ENCODE results near the gene HSPE1. TPM values are rescaled to one million over a fixed set of nuclear protein-coding genes. Genes with fewer than 3 reads are reported as not detected.
"Not testable (repeated sequence)": the region's sequence is repeated elsewhere in the genome, so short reads cannot be mapped to it uniquely, and the experiment has no call there.

Gene HSPE1
- total RNA-seq, 2 donors from 2014 or later, result 64.9 to 75.0 TPM

- Mint-ChIP-seq H3K36me3 (ENCODE audit: insufficient read depth in 2 of 2) (peaks cover 0 to 15% of the 10 kb centered on the region in 2 donors), H3K4me1 (ENCODE audit: low read depth) (no peaks in the 10 kb centered on the region), H3K27me3 (ENCODE audit: low read depth) (no peaks in the 10 kb centered on the region), H3K27ac (peak overlapping the region; percentile 63), H3K4me3 (no peak overlapping the region), H3K9me3 (no peaks in the 10 kb centered on the region)
- no peak for ATAC-seq (replicated peaks in 1 of 2)
- DNase-seq, result no peak
These were observed 47.2 kb downstream of the HSPE1 start for GRCh38 chr2:197547163-197547900.

GRCh38 chr2:197548582-197548981 lies 48.4 kb downstream of the HSPE1 start:
- ATAC-seq (replicated peaks in 1 of 2), result no peak
- H3K36me3 Mint-ChIP-seq (ENCODE audit: insufficient read depth in 2 of 2), result peaks cover 0 to 10% of the 10 kb centered on the region in 2 donors
- no peak for DNase-seq
- H3K27ac Mint-ChIP-seq, result peak overlapping the region; percentile 68
- no peaks in the 10 kb centered on the region for H3K27me3 Mint-ChIP-seq (ENCODE audit: low read depth)
- no peaks in the 10 kb centered on the region for H3K9me3 Mint-ChIP-seq
- no peaks in the 10 kb centered on the region for H3K4me1 Mint-ChIP-seq (ENCODE audit: low read depth)
- no peak overlapping the region for H3K4me3 Mint-ChIP-seq

DNA sequence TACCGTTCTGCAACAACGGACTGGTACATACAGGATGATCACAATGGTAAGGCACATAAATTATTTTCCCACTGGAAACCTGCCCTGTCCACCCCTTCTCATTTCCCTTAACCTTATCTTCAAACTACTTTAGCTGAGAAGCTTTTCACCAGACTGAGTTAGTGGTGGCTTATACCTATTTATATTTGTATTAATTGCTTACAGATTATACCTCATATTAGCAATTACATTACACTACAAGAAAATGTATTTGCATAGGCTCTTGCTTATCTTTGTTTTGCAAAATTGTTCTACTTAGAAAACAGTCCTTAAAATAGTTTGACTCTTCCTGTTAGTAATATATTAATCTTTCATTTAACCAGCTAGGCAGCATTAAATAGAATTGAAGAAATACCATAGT lies 51.1 kb downstream of the HSPE1 start:
- H3K36me3 Mint-ChIP-seq (ENCODE audit: insufficient read depth in 2 of 2), result peaks cover 0 to 13% of the 10 kb centered on the region in 2 donors
- DNase-seq, result not testable (repeated sequence)

More for the DNA sequence above, 51.1 kb downstream of the HSPE1 start:
- not testable (repeated sequence) for ATAC-seq (replicated peaks in 1 of 2); H3K4me3 Mint-ChIP-seq; H3K27ac Mint-ChIP-seq; H3K27me3 Mint-ChIP-seq (ENCODE audit: low read depth); H3K4me1 Mint-ChIP-seq (ENCODE audit: low read depth); H3K9me3 Mint-ChIP-seq

Other genes with a start within 250 kb of the HSPE1 start
- 100 to 1,000 TPM; 114 to 141 TPM for gene ANKRD44, start 189.6 kb upstream of the HSPE1 start, total RNA-seq
- 100 to 1,000 TPM; 272 to 284 TPM for gene SF3B1, start 65.4 kb upstream of the HSPE1 start, total RNA-seq
- 10 to 100 TPM; 24.0 to 25.6 TPM for gene COQ10B, start 46.8 kb upstream of the HSPE1 start, total RNA-seq
- gene HSPD1, start 539 bp upstream of the HSPE1 start, total RNA-seq, result 100 to 1,000 TPM; 635 to 720 TPM
- gene MOB4, start 15.7 kb downstream of the HSPE1 start, total RNA-seq, result 10 to 100 TPM; 20.9 to 21.6 TPM
- not detected for gene RFTN2, start 175.2 kb downstream of the HSPE1 start, total RNA-seq
- 10 to 100 TPM in 1 of 2 donors, 1 to 10 TPM in 1; 9.2 to 10.6 TPM for gene MARS2, start 205.0 kb downstream of the HSPE1 start, total RNA-seq